Activated T-helper 1 cell treated with anti-CD3 and anti-CD28 coated beads, Interleukin-12 subunit alpha, Interleukin-12 subunit beta, Interleukin-2, Interleukin-4 antibody, amounts not matched to agents 30 ng/mL and 10 ng/mL and 1 ng/mL, durations not matched to agents 14 hours and 24 hours and 36 hours (primary cell): ENCODE results near the gene ELK1. TPM values are rescaled to one million over a fixed set of nuclear protein-coding genes. Genes with fewer than 3 reads are reported as not detected.
"Not testable (repeated sequence)": the region's sequence is repeated elsewhere in the genome, so short reads cannot be mapped to it uniquely, and the experiment has no call there.

ENCODE experiments used
- DNase-seq: peaks from one replicate; pipeline ENCODE4 v3.0.0; 2021; ENCODE audit warnings: low spot score
- H3K27ac Mint-ChIP-seq: one replicate; pipeline ENCODE4 v1.8.0; 2021; ENCODE audit warnings: mild to moderate bottlenecking, mixed read lengths
- H3K27me3 Mint-ChIP-seq: one replicate; pipeline ENCODE4 v1.8.0; 2022; ENCODE audit warnings: mild to moderate bottlenecking, moderate library complexity, mixed read lengths; ENCODE audit not compliant: insufficient read depth
- H3K36me3 Mint-ChIP-seq: one replicate; pipeline ENCODE4 v1.8.0; 2021; ENCODE audit warnings: low read depth, mixed read lengths
- H3K4me1 Mint-ChIP-seq: one replicate; pipeline ENCODE4 v1.8.0; 2021; ENCODE audit warnings: low read depth, mixed read lengths
- H3K4me3 Mint-ChIP-seq: one replicate; pipeline ENCODE4 v1.8.0; 2021; ENCODE audit warnings: mild to moderate bottlenecking, moderate library complexity, mixed read lengths
- H3K9me3 Mint-ChIP-seq: one replicate; pipeline ENCODE4 v1.8.0; 2021; ENCODE audit warnings: mixed read lengths
- intact Hi-C: fragments of 100-400 bp; cut with micrococcal nuclease; formaldehyde crosslinking; loops from one replicate; pipeline ENCODE4 v1.15.1; 2024
- total RNA-seq: library from RNA; stranded (reverse); gene quantifications from 2 replicates; pipeline ENCODE4 v1.2.3, GENCODE V29; 2022

ELK1 gene
- total RNA-seq, 1 donor from 2014 or later: 99.3 TPM

DNA sequence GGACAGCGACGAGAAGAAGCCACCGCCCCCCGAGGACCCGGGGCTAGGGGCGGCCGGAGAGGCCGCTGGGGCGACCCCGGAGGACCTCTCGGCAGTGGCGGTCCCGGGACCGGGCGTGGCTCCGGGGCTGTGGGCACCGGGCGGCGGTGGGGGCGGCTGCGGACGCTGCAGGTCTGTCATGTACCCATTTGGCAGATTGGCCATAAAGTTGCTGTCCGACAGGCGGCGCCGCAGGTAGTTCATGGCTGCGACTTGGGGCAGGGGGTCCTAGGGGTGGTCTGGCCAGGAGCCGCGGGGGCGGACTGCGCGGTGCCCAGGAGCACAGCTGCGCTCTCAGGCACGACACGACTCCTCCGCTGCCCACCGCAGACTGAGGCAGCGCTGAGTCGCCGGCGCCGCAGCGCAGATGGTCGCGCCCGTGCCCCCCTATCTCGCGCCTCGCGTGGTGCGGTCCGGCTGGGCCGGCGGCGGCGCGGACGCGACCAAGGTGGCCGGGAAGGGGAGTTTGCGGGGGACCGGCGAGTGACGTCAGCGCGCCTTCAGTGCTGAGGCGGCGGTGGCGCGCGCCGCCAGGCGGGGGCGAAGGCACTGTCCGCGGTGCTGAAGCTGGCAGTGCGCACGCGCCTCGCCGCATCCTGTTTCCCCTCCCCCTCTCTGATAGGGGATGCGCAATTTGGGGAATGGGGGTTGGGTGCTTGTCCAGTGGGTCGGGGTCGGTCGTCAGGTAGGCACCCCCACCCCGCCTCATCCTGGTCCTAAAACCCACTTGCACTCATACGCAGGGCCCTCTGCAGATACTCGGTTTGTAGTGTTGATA, 30.7 kb downstream of the ELK1 start, which contains the start of gene SYN1:
Gene SYN1, minus strand, starts transcription at position 372 of the 817 bp plus-strand sequence. Its CDS starts 129 bp downstream, at position 243.
- no peaks in the 10 kb centered on the region for H3K9me3 Mint-ChIP-seq
- peaks cover 19% of the 10 kb centered on the region for H3K4me1 Mint-ChIP-seq
- peak; percentile 75 for DNase-seq
- intact Hi-C loops: loop anchor here (2.0 to 5.0 kb wide), 2 partner anchors 15 to 57 kb away; partner anchors contain the start of gene ARAF
- peak within 1 kb of the TSS; percentile 64 for H3K4me3 Mint-ChIP-seq
- peaks cover 4% of the 10 kb centered on the region for H3K36me3 Mint-ChIP-seq
- peak within 1 kb of the TSS; percentile 65 for H3K27ac Mint-ChIP-seq
- peaks cover 33% of the 10 kb centered on the region for H3K27me3 Mint-ChIP-seq

DNA sequence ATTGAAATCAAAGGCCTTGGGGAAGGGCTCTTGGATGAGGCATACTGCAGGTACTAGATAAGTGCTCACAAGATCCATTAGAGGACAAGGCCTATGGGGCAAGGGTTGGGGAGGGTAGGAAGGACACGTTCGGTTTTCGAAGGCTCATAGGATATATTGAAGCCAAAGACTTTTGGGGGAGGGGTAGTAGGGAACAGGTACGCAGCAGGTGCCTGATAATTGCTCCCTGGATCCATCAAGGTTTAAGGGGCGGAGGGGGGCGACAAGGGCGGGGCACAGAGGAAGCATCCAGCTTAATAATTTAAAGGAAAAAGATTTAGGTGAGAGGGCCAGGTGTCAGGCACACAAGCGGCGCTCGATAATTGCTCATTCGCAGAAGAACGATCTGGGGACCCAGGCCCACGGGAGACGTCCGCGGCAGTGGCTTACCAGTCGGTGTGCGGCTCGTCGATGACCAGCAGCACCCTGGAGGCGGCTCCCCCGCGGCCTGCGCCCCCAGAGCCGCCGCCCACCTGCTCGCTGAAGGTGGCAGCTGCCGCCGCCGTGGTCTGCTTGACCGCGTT, 31.4 kb downstream of the ELK1 start:
- intact Hi-C loops: no loop called here
- no peak for DNase-seq
- Mint-ChIP-seq H3K27ac (peak overlapping the region; percentile 65), H3K4me3 (peak overlapping the region; percentile 64), H3K4me1 (peaks cover 16% of the 10 kb centered on the region), H3K36me3 (peaks cover under 1% of the 10 kb centered on the region), H3K9me3 (no peaks in the 10 kb centered on the region), H3K27me3 (peaks cover 33% of the 10 kb centered on the region)

GRCh38 chrX:47614618-47615017, 35.7 kb downstream of the ELK1 start:
- no peak overlapping the region for H3K4me3 Mint-ChIP-seq
- H3K27ac Mint-ChIP-seq: no peak overlapping the region
- no peak for DNase-seq
- no peaks in the 10 kb centered on the region for H3K36me3 Mint-ChIP-seq
- intact Hi-C loops: no loop called here
- H3K27me3 Mint-ChIP-seq: peaks cover 32% of the 10 kb centered on the region
- no peaks in the 10 kb centered on the region for H3K4me1 Mint-ChIP-seq
- no peaks in the 10 kb centered on the region for H3K9me3 Mint-ChIP-seq

DNA sequence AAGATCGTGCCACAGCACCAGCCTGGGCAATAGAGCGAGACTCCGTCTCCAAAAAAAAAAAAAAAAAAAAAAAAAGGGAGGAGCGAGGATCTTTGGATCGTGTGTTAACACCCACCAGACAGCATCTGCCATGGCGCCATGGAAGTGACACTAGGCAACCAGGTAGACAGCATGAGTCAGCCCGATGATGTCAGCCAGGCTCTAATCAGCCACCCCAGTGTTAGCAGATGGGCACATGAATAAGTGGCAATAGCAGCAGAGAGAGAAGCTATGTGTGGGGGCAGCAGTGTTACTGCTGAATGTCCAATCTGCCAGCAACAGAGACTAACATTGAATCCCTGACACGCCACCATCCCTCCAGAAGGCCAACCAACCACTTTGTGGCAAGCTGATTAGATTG, 37.3 kb downstream of the ELK1 start:
- peaks cover 24% of the 10 kb centered on the region for H3K27me3 Mint-ChIP-seq

GRCh38 chrX:47612418-47612817, 37.9 kb downstream of the ELK1 start:
- no peak overlapping the region for H3K4me3 Mint-ChIP-seq
- no peaks in the 10 kb centered on the region for H3K9me3 Mint-ChIP-seq
- intact Hi-C loops: no loop called here
- peaks cover 17% of the 10 kb centered on the region for H3K27me3 Mint-ChIP-seq
- no peaks in the 10 kb centered on the region for H3K36me3 Mint-ChIP-seq
- no peak for DNase-seq
- no peaks in the 10 kb centered on the region for H3K4me1 Mint-ChIP-seq
- no peak overlapping the region for H3K27ac Mint-ChIP-seq

More for the DNA sequence above, 37.3 kb downstream of the ELK1 start:
- intact Hi-C loops: no loop called here
- no peaks in the 10 kb centered on the region for H3K9me3 Mint-ChIP-seq
- no peak overlapping the region for H3K4me3 Mint-ChIP-seq
- DNase-seq: no peak
- H3K36me3 Mint-ChIP-seq: no peaks in the 10 kb centered on the region
- no peaks in the 10 kb centered on the region for H3K4me1 Mint-ChIP-seq
- H3K27ac Mint-ChIP-seq: no peak overlapping the region

DNA sequence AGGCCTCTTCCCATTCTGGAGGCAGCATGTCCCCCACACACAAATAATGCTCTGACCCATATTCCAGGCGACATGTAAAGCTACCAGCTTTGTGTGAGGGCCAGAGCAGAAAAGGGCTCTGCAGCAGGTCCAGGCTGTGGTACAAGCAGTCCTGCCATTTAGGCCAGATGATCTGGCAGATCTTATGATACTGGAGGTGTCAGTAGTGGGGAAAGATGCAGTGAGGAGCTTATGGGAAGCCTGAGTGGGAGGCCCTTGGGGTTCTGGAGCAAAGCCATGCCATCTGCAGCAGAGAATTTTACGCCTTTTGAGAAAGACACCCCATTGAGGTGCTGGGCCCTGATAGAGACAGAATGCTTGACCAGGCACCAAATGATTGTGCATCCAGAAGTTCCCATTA, 38.4 kb downstream of the ELK1 start:
- DNase-seq: no peak
- intact Hi-C loops: no loop called here
- Mint-ChIP-seq H3K36me3 (no peaks in the 10 kb centered on the region), H3K4me1 (no peaks in the 10 kb centered on the region), H3K27ac (no peak overlapping the region), H3K27me3 (peaks cover 15% of the 10 kb centered on the region), H3K9me3 (no peaks in the 10 kb centered on the region), H3K4me3 (no peak overlapping the region)

DNA sequence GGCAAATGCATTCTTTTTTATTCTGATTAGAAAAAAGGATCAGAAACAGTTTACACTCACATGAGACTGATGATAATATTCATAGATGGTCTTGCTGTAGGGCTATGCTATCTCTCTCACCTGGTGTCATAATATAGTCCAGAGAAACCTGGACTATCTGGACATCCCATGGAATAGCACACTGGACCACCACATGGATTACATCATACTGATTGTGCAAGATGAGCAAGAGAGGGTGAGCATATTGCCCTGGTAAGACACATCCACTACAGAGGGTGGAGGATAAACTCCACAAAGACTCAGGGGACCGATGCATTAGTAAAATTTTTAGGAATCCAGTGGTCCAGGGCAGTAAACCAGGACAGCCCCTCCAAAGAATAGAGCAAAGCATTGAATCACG, 38.9 kb downstream of the ELK1 start:
- no peaks in the 10 kb centered on the region for H3K4me1 Mint-ChIP-seq
- no peak for DNase-seq
- H3K4me3 Mint-ChIP-seq: no peak overlapping the region
- peaks cover 12% of the 10 kb centered on the region for H3K27me3 Mint-ChIP-seq
- H3K36me3 Mint-ChIP-seq: no peaks in the 10 kb centered on the region
- no peak overlapping the region for H3K27ac Mint-ChIP-seq
- H3K9me3 Mint-ChIP-seq: no peaks in the 10 kb centered on the region
- intact Hi-C loops: no loop called here

GRCh38 chrX:47610511-47610910, 39.9 kb downstream of the ELK1 start:
- H3K36me3 Mint-ChIP-seq: no peaks in the 10 kb centered on the region
- H3K27ac Mint-ChIP-seq: no peak overlapping the region
- no peak for DNase-seq
- no peak overlapping the region for H3K4me3 Mint-ChIP-seq
- intact Hi-C loops: no loop called here
- peaks cover 7% of the 10 kb centered on the region for H3K27me3 Mint-ChIP-seq
- no peaks in the 10 kb centered on the region for H3K4me1 Mint-ChIP-seq
- H3K9me3 Mint-ChIP-seq: no peaks in the 10 kb centered on the region

GRCh38 chrX:47608130-47608810, 42.1 kb downstream of the ELK1 start:
- H3K9me3 Mint-ChIP-seq: no peaks in the 10 kb centered on the region
- no peak for DNase-seq
- H3K36me3 Mint-ChIP-seq: no peaks in the 10 kb centered on the region
- intact Hi-C loops: no loop called here
- no peak overlapping the region for H3K4me3 Mint-ChIP-seq
- peaks cover under 1% of the 10 kb centered on the region for H3K27me3 Mint-ChIP-seq
- no peaks in the 10 kb centered on the region for H3K4me1 Mint-ChIP-seq
- H3K27ac Mint-ChIP-seq: no peak overlapping the region

GRCh38 chrX:47607091-47607490, 43.3 kb downstream of the ELK1 start:
- Mint-ChIP-seq H3K4me1 (no peaks in the 10 kb centered on the region), H3K27me3 (no peaks in the 10 kb centered on the region), H3K27ac (no peak overlapping the region), H3K36me3 (no peaks in the 10 kb centered on the region), H3K4me3 (no peak overlapping the region), H3K9me3 (no peaks in the 10 kb centered on the region)
- intact Hi-C loops: no loop called here
- no peak for DNase-seq

DNA sequence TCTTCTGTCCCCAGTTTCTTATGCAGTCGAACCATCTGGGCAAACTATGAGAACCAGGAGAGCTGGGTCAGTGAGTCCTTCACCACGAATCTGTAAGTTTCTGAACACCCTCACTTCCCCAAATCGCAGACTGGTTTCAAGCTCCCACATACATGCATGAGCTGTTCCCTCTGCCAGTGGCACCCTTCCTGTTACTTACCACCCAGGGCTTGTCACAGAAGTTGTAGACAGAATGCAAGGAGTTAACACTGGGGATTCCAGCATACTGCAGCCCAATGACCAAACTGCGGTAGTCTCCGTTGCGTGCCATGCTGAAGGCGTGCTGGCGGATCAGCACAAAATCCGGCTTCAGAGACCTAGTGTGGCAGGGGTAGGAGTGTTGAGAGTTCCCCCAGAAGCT, 45.3 kb downstream of the ELK1 start:
- Mint-ChIP-seq H3K27me3 (no peaks in the 10 kb centered on the region), H3K4me1 (no peaks in the 10 kb centered on the region), H3K27ac (no peak overlapping the region), H3K9me3 (no peaks in the 10 kb centered on the region), H3K36me3 (no peaks in the 10 kb centered on the region), H3K4me3 (no peak overlapping the region)
- intact Hi-C loops: no loop called here
- DNase-seq: no peak

DNA sequence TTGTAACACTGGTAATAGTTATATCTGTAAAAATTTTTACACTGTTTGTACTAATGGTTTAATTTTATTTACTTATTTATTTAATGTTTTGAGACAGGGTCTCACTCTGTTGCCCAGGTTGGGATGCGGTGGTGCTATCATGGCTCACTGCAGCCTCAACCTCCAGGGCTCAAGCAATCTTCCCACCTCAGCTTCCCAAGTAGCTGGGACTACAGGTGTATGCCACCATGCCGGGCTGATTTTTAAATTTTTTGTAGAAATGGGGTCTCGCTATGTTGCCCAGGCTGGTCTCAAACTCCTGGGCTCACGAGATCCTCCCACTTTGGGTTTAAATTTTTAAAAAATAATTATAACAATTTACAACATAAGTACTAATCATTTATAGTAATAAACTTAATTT, 47.2 kb downstream of the ELK1 start:
- H3K4me3 Mint-ChIP-seq, DNase-seq, intact Hi-C loops, H3K4me1 Mint-ChIP-seq, H3K27me3 Mint-ChIP-seq, H3K9me3 Mint-ChIP-seq, H3K36me3 Mint-ChIP-seq, H3K27ac Mint-ChIP-seq: not testable (repeated sequence)

DNA sequence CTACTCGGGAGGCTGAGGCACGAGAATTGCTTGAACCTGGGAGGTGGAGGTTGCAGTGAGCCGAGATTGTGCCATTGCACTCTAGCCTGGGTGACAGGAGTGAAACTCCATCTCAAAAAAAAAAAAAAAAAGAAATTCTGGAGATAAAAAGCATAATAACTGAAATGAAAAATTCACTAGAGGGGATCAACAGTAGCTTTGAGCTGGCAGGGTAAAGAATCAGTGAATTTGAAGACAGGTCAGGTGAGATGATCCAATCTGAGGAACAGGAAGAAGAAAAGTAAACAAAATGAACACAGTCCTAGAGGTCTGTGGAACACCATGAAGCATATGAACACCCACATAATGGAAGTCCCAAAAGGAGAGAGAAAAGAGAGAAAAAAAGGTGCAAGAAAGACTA, 53.1 kb downstream of the ELK1 start:
- intact Hi-C loops: no loop called here
- Mint-ChIP-seq H3K27me3 (no peaks in the 10 kb centered on the region), H3K27ac (no peak overlapping the region), H3K36me3 (peaks cover 9% of the 10 kb centered on the region), H3K4me3 (no peak overlapping the region), H3K4me1 (peaks cover 12% of the 10 kb centered on the region), H3K9me3 (peaks cover 18% of the 10 kb centered on the region)
- no peak for DNase-seq
